HEK293T (cell line): Measurements from ENCODE around the gene RGL3.
"Not testable (repeated sequence)": the region's sequence is repeated elsewhere in the genome, so short reads cannot be mapped to it uniquely, and the experiment has no call there.

Experiments
- CTCF ChIA-PET: fragments of 350-600 bp; formaldehyde crosslinking; extraction: SDS; loops from one replicate; lab custom pipeline; 2021; ENCODE audit warnings: antibody characterized with exemption, inconsistent platforms; lab: Yijun Ruan, JAX
- POLR2A ChIA-PET: fragments of 350-600 bp; formaldehyde crosslinking; extraction: SDS; loops from one replicate; lab custom pipeline; 2020; ENCODE audit warnings: antibody characterized with exemption, inconsistent platforms; lab: Yijun Ruan, JAX
- DNase-seq: peaks from one replicate; pipeline ENCODE4 v3.0.0; 2012; ENCODE audit warnings: mixed read lengths; ENCODE audit errors: extremely low spot score
- ARNT ChIP-seq: fragments of 450-650 bp; IDR thresholded peaks from 2 replicates; pipeline ENCODE4 v1.6.1; 2017; ENCODE audit warnings: mild to moderate bottlenecking
- BHLHE40 ChIP-seq: fragments of 450-650 bp; IDR thresholded peaks from 2 replicates; pipeline ENCODE4 v1.6.1; 2016; ENCODE audit warnings: mild to moderate bottlenecking, moderate library complexity, borderline replicate concordance
- CTBP1 ChIP-seq: fragments of 450-650 bp; IDR thresholded peaks from 2 replicates; pipeline ENCODE4 v1.6.1; 2016; ENCODE audit warnings: borderline replicate concordance
- ELF4 ChIP-seq: fragments of 450-650 bp; IDR thresholded peaks from 2 replicates; pipeline ENCODE4 v1.6.1; 2017; ENCODE audit warnings: antibody characterized with exemption
- FOXA1 ChIP-seq: fragments of 450-650 bp; IDR thresholded peaks from 2 replicates; pipeline ENCODE4 v1.6.1; 2016; ENCODE audit warnings: mild to moderate bottlenecking
- FOXK2 ChIP-seq: fragments of 450-650 bp; IDR thresholded peaks from 2 replicates; pipeline ENCODE4 v1.6.1; 2016; ENCODE audit warnings: mild to moderate bottlenecking
- FOXM1 ChIP-seq: fragments of 450-650 bp; IDR thresholded peaks from 2 replicates; pipeline ENCODE4 v1.6.1; 2017; ENCODE audit warnings: mild to moderate bottlenecking, borderline replicate concordance
- HDGF ChIP-seq: fragments of 450-650 bp; IDR thresholded peaks from 2 replicates; pipeline ENCODE4 v1.6.1; 2017; ENCODE audit warnings: antibody characterized with exemption, borderline replicate concordance
- L3MBTL2 ChIP-seq: fragments of 450-650 bp; conservative IDR thresholded peaks from 2 replicates; pipeline ENCODE4 v1.6.1; 2016; ENCODE audit warnings: mild to moderate bottlenecking
- LEF1 ChIP-seq: fragments of 450-650 bp; IDR thresholded peaks from 2 replicates; pipeline ENCODE4 v1.6.1; 2017; ENCODE audit warnings: mild to moderate bottlenecking, borderline replicate concordance
- NFRKB ChIP-seq: fragments of 450-650 bp; IDR thresholded peaks from 2 replicates; pipeline ENCODE4 v1.6.1; 2016; ENCODE audit warnings: mild to moderate bottlenecking, moderate library complexity
- SP1 ChIP-seq: fragments of 450-650 bp; IDR thresholded peaks from 2 replicates; pipeline ENCODE4 v1.6.1; 2017
- SUZ12 ChIP-seq: fragments of 450-650 bp; IDR thresholded peaks from 2 replicates; pipeline ENCODE4 v1.6.1; 2016; ENCODE audit warnings: mild to moderate bottlenecking
- TARDBP ChIP-seq: fragments of 450-650 bp; IDR thresholded peaks from 2 replicates; pipeline ENCODE4 v1.6.1; 2016
- ZNF384 ChIP-seq: fragments of 450-650 bp; IDR thresholded peaks from 2 replicates; pipeline ENCODE4 v1.6.1; 2016
- TF ChIP-seq, protein P1 (sequence below): fragments of 450-650 bp; IDR thresholded peaks from 2 replicates; pipeline ENCODE4 v1.6.1; 2016

The RGL3 gene

DNA sequence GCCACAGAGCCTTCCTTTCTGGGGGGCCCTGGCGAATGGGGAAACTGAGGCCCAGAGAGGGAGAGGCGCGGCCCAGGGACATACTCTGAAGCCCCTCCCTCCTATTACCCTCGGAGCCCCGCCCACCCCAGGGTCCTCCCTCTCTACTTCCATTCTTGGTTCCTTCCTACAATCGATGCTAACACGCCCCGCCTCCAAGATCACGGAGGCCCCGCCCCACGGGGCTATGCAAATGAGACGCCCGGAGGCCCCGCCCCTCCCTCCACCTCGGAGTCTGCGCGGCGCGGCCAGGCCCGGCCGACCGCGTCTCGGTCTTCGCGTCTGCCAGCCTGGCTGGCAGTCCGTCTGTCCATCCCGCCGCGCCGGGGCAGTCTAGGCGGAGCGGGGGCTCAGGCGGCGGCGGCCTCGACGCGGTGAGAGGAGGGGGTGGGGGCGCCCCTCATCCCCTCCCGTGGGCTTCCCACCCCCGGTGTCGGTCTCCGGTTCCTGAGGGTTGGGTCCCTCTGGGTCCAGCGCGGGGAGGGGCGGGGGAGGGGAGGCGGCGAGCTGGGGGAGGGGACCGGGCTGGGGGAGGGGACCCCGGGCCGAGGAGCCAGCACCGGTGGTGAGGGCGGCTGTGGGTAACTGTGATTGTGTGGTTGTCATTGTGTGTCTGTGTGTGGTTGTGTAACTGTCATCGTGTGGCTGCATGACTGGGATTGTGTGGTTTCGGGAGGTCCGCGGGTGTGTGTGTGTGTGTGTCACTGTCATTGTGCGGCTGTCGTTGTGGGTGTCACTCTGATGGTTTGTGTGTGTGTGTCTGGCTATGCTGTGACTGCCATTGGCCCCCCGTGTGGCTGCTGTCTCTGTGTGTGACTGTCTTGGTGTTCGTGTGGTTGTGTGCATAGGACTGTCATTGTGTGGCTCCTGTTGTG, 63.7 kb downstream of the RGL3 start, which contains the start of gene PLPPR2:
PLPPR2 (plus strand) TSS at position 273 of the 914 bp plus-strand sequence. CDS start 2,242 bp downstream, outside the sequence.
- POLR2A ChIA-PET: no interaction called here
- TF ChIP-seq FOXM1: no peak
- peak; percentile 95 for DNase-seq
- CTCF ChIA-PET: no interaction called here

DNA sequence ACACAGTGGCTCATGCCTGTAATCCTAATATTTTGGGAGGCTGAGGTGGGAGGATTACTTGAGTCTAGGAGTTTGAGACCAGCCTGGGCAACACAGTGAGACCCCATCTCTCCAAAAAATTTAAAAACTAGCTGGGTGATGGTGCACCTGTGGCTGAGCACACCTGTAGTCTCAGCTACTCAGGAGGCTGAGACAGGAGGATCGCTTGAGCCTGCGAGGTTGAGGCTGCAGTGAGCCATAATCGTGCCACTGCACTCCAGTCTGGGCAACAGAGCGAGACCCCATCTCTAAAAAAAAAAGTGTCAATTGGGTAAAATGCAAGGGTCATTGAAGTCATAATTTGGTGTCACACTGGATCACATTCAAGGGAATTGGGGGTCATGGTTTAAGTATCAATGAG, 65.0 kb downstream of the RGL3 start:
- CTCF ChIA-PET, POLR2A ChIA-PET, DNase-seq: not testable (repeated sequence)

DNA sequence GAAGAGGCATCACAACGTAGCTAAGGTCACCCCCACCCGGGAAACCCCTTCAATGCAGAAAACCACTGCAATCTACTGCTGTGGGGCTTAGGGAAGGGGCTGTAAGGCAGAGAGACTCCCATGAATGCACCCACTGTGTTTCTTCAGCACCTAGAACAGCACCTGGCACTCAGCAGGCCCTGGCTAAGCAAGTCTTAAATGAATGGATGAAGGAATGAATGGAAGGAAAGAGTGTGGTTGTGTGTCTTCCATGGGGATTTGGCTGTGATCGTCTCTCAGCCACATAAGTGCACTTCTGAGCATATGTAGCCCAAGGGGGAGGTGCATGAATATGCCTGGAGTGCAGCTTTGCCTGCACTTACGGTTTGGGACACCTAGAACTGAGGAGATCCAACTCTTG, 69.9 kb downstream of the RGL3 start:
- TF ChIP-seq BHLHE40: no peak
- no peak for TF ChIP-seq L3MBTL2
- no peak for TF ChIP-seq FOXM1
- no peak for TF ChIP-seq FOXA1
- no peak for DNase-seq
- CTCF ChIA-PET: interaction anchor here (0.6 to 1.1 kb wide), 2 partner anchors 55 to 136 kb away, joined by 3 read pairs; no protein-coding TSS in a partner anchor
- POLR2A ChIA-PET: no interaction called here

DNA sequence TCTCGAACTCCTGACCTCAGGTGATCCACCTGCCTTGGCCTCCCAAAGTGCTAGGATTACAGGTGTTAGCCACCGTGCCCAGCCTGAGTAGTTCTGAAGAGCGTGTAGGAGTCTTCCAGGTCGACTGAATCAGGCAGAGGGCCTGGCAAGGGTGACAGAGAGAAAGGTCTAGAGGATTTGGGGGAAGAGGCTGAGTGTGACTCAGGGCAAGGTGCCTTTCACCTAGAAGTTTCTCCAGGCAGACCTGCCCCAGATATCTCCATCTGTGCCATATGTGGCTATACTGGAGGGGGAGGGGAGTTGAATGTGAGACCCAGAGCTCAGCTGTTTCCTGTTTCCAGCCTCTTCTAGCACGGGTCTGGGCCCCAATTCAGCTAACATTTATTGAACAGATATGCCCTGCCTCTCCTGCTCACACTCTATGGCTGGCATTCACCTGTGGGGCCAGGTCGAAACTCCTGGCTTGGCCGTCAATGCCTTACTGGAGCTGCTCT, 71.5 kb downstream of the RGL3 start:
- ChIA-PET POLR2A (interaction anchor here (2.0 to 3.3 kb wide), 3 partner anchors 25 to 36 kb away, joined by 6 to 20 read pairs (median 10); partner anchors contain the start of genes EPOR and SWSAP1), CTCF (no interaction called here)
- DNase-seq: no peak
- TF ChIP-seq TARDBP (no peak), FOXK2 (no peak), ARNT (no peak), NFRKB (no peak)

DNA sequence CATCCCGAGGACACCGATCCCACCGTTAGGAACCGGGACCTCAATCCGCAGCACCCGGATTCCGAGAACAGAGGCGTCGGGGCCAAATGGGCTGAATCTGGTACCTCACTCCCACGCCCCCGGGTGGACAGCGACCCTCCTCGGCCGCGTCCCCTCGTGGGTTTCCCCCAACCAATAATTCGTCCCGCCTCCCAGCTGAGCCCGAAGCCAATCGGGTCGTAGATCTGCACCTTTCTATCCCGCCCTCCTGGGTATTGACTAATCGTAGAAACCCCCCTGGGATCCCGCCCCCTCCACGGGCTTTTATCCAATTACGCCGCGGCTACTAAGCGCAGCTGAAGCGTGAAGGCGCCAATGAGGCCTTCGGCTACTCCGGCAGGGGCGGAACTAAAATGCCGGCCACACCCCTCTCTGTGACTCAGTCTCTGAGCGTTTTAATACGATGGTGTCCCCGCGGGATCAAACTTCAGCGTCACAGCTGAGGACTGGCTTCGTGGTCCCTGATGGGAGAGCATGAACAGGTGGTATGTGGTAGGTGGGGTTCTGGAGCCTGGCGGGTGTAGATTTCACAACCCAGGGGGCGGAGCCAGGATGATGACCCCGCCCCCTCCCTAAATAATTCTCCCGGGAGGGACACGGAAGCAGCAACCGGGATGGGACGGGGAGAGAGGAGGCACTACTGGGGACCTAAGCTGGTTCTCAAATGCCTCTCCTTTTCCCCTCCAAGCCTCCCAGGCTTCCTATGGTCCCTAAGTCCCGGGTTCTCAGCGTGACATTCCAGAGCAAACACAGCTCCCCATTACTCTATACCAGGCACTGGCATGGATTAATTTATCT, 72.8 kb downstream of the RGL3 start, which contains the start of the genes CCDC159 and TMEM205:
CCDC159 (plus strand) TSS at position 416 of the 837 bp plus-strand sequence; CDS start at position 504, 88 bp downstream.
TMEM205 (minus strand) TSS at position 165 of the 837 bp plus-strand sequence. CDS start 649 bp downstream, outside the sequence.
- TF ChIP-seq BHLHE40: no peak
- no peak for TF ChIP-seq SUZ12
- no peak for TF ChIP-seq ZNF384
- no peak for TF ChIP-seq HDGF
- TF ChIP-seq L3MBTL2: peak; percentile 84
- TF ChIP-seq FOXA1: no peak
- TF ChIP-seq FOXK2: no peak
- peak; percentile 62 for TF ChIP-seq SP1
- no peak for TF ChIP-seq FOXM1
- no peak for TF ChIP-seq ARNT
- TF ChIP-seq CTBP1: no peak
- no peak for TF ChIP-seq ELF4
- TF ChIP-seq LEF1: no peak
- 0 out of 2 replicates have a peak, but pooled peaks have one; percentile 15 for TF ChIP-seq TARDBP
- no peak for TF ChIP-seq NFRKB
- TF ChIP-seq, protein P1, sequence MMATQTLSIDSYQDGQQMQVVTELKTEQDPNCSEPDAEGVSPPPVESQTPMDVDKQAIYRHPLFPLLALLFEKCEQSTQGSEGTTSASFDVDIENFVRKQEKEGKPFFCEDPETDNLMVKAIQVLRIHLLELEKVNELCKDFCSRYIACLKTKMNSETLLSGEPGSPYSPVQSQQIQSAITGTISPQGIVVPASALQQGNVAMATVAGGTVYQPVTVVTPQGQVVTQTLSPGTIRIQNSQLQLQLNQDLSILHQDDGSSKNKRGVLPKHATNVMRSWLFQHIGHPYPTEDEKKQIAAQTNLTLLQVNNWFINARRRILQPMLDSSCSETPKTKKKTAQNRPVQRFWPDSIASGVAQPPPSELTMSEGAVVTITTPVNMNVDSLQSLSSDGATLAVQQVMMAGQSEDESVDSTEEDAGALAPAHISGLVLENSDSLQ: peak; percentile 90
- peak; percentile 91 for DNase-seq
- ChIA-PET POLR2A (interaction anchor here (0.6 to 3.3 kb wide), 11 partner anchors 11 to 52 kb away, joined by 3 to 20 read pairs (median 5); partner anchors contain the start of genes EPOR and SWSAP1), CTCF (interaction anchor here (0.9 to 1.9 kb wide), 3 partner anchors 35 to 88 kb away, joined by 3 to 7 read pairs (median 3); partner anchors contain the start of gene ODAD3)

DNA sequence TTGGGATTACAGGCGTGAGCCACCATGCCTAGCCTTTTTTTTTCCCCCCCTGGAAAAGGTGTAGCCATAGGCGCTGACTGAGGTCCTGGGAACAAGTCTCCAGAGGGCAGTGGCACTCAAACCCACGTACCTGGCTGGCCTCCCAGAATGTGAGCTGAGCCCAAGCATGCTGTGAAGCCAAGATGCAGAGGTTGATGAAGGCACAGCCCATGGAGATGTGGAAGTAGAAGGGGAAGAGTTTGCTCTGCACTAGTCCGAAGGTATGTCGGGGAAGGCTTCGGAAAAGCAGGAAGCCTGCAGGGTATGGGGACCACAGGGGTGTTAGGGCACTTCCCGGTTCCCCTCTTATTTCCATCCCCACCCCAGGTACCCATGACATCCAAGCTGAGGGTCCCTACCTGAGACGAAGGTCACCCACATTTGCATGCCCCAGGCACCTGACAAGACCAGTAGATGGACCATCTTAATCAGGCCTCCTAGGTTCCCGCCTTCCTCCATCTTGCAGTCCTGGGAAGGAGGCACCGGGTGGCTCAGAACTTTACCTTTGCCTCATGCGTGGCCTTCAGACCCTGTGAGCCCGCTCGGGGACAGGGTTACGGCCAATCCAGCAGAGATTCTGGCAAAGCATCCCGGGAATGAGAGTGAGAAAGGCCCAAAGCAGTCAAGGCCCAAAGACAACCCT, 73.9 kb downstream of the RGL3 start:
- TF ChIP-seq ARNT (no peak), FOXA1 (no peak), FOXK2 (no peak), HDGF (no peak), NFRKB (no peak), ZNF384 (no peak), CTBP1 (no peak), ELF4 (no peak), L3MBTL2 (no peak), LEF1 (no peak), BHLHE40 (no peak)
- ChIA-PET CTCF (interaction anchor here (0.7 to 1.9 kb wide), 4 partner anchors 33 to 89 kb away, joined by 3 to 7 read pairs (median 4); partner anchors contain the start of gene ODAD3), POLR2A (interaction anchor here (0.9 to 3.3 kb wide), 5 partner anchors 12 to 51 kb away, joined by 3 to 20 read pairs (median 8); partner anchors contain the start of gene SWSAP1)
- DNase-seq: no peak
